NB4 (cell line): Measurements from ENCODE around the gene CFAP74.

Experiments used
- CTCF ChIP-seq: IDR thresholded peaks from one replicate; pipeline ENCODE4 v1.5.1; 2012; ENCODE audit warnings: low read depth, low read length
- POLR2A ChIP-seq: IDR thresholded peaks from 2 replicates; pipeline ENCODE4 v1.6.1; 2011; ENCODE audit warnings: mild to moderate bottlenecking; ENCODE audit not compliant: insufficient read length; ENCODE audit errors: extremely low read depth

GRCh38 chr1:1950940-1951339 lies 52.6 kb downstream of the CFAP74 start:
- TF ChIP-seq CTCF (no peak), POLR2A (no peak)
